PC-9 (cell line): ENCODE measurements around the gene SUGCT.

Source experiments
- EZH2 ChIP-seq: fragments of 200-600 bp; sonication (generic); IDR thresholded peaks from 2 replicates; pipeline ENCODE4 v1.8.0; 2017; ENCODE audit warnings: antibody characterized with exemption, low read depth
- TF ChIP-seq, protein P1 (sequence below): fragments of 200-600 bp; sonication (generic); conservative IDR thresholded peaks from 2 replicates; pipeline ENCODE4 v1.6.1; 2017; ENCODE audit warnings: mixed run types, antibody characterized with exemption, mild to moderate bottlenecking, moderate library complexity

DNA sequence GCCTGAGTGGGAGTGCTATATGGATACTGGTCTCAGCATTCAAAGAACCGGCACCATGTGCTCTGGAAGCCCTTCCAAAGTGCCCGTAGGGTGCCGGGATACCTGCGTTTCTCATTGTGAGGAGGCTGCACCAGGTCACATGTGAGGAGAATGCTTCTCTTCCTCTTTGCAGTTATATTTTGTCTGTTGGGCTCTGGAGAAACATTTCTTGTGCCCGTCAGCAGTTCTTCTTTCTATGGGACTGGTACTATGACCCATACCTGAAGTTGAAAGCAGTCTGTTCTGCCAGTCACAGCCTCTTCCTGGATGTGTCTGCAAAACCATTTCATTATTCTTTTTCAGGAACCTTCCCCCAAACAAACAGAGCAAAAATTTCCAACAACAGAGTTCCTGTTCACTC, 465.0 kb downstream of the SUGCT start:
- TF ChIP-seq, protein P1, sequence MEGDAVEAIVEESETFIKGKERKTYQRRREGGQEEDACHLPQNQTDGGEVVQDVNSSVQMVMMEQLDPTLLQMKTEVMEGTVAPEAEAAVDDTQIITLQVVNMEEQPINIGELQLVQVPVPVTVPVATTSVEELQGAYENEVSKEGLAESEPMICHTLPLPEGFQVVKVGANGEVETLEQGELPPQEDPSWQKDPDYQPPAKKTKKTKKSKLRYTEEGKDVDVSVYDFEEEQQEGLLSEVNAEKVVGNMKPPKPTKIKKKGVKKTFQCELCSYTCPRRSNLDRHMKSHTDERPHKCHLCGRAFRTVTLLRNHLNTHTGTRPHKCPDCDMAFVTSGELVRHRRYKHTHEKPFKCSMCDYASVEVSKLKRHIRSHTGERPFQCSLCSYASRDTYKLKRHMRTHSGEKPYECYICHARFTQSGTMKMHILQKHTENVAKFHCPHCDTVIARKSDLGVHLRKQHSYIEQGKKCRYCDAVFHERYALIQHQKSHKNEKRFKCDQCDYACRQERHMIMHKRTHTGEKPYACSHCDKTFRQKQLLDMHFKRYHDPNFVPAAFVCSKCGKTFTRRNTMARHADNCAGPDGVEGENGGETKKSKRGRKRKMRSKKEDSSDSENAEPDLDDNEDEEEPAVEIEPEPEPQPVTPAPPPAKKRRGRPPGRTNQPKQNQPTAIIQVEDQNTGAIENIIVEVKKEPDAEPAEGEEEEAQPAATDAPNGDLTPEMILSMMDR, result no peak
- no peak for TF ChIP-seq EZH2
